ENCODE results near the gene SH2D1A.

Gene SH2D1A

GRCh38 chrX:124362761-124363160, 16.4 kb downstream of the SH2D1A start:
- no peak for TF ChIP-seq CSDC2 (CRISPR knock-in tag; IDR thresholded peaks at IDR 0.05)
- no peak for TF ChIP-seq TCF4 (CRISPR knock-in tag; IDR thresholded peaks at IDR 0.05; ENCODE audit: borderline replicate concordance)
- TF ChIP-seq, protein P1, sequence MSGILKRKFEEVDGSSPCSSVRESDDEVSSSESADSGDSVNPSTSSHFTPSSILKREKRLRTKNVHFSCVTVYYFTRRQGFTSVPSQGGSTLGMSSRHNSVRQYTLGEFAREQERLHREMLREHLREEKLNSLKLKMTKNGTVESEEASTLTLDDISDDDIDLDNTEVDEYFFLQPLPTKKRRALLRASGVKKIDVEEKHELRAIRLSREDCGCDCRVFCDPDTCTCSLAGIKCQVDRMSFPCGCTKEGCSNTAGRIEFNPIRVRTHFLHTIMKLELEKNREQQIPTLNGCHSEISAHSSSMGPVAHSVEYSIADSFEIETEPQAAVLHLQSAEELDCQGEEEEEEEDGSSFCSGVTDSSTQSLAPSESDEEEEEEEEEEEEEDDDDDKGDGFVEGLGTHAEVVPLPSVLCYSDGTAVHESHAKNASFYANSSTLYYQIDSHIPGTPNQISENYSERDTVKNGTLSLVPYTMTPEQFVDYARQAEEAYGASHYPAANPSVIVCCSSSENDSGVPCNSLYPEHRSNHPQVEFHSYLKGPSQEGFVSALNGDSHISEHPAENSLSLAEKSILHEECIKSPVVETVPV (CRISPR knock-in tag; IDR thresholded peaks at IDR 0.05) = no peak
- no peak for TF ChIP-seq ZC3H10 (CRISPR knock-in tag; IDR thresholded peaks at IDR 0.05)
- no peak for TF ChIP-seq ARNTL (CRISPR knock-in tag; IDR thresholded peaks at IDR 0.05; ENCODE audit: borderline replicate concordance, low read depth)
- TF ChIP-seq SNAI2 (CRISPR knock-in tag; IDR thresholded peaks at IDR 0.05) = no peak
- no peak for TF ChIP-seq GLIS3 (CRISPR knock-in tag; IDR thresholded peaks at IDR 0.05)
- TF ChIP-seq OSR1 (CRISPR knock-in tag; IDR thresholded peaks at IDR 0.05) = no peak
- TF ChIP-seq ZNF8 (CRISPR knock-in tag; IDR thresholded peaks at IDR 0.05) = no peak
- TF ChIP-seq, protein P2, sequence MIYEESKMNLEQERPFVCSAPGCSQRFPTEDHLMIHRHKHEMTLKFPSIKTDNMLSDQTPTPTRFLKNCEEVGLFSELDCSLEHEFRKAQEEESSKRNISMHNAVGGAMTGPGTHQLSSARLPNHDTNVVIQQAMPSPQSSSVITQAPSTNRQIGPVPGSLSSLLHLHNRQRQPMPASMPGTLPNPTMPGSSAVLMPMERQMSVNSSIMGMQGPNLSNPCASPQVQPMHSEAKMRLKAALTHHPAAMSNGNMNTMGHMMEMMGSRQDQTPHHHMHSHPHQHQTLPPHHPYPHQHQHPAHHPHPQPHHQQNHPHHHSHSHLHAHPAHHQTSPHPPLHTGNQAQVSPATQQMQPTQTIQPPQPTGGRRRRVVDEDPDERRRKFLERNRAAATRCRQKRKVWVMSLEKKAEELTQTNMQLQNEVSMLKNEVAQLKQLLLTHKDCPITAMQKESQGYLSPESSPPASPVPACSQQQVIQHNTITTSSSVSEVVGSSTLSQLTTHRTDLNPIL (CRISPR knock-in tag; IDR thresholded peaks at IDR 0.05; ENCODE audit: low read depth) = no peak
- TF ChIP-seq ISL1 (CRISPR knock-in tag; IDR thresholded peaks at IDR 0.05) = no peak
- TF ChIP-seq BACH2 (CRISPR knock-in tag; IDR thresholded peaks at IDR 0.05; ENCODE audit: borderline replicate concordance) = no peak
- TF ChIP-seq, protein P3, sequence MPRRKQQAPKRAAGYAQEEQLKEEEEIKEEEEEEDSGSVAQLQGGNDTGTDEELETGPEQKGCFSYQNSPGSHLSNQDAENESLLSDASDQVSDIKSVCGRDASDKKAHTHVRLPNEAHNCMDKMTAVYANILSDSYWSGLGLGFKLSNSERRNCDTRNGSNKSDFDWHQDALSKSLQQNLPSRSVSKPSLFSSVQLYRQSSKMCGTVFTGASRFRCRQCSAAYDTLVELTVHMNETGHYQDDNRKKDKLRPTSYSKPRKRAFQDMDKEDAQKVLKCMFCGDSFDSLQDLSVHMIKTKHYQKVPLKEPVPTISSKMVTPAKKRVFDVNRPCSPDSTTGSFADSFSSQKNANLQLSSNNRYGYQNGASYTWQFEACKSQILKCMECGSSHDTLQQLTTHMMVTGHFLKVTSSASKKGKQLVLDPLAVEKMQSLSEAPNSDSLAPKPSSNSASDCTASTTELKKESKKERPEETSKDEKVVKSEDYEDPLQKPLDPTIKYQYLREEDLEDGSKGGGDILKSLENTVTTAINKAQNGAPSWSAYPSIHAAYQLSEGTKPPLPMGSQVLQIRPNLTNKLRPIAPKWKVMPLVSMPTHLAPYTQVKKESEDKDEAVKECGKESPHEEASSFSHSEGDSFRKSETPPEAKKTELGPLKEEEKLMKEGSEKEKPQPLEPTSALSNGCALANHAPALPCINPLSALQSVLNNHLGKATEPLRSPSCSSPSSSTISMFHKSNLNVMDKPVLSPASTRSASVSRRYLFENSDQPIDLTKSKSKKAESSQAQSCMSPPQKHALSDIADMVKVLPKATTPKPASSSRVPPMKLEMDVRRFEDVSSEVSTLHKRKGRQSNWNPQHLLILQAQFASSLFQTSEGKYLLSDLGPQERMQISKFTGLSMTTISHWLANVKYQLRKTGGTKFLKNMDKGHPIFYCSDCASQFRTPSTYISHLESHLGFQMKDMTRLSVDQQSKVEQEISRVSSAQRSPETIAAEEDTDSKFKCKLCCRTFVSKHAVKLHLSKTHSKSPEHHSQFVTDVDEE (CRISPR knock-in tag; IDR thresholded peaks at IDR 0.05) = no peak
- no peak for TF ChIP-seq RARB (CRISPR knock-in tag; IDR thresholded peaks at IDR 0.05)
- no peak for TF ChIP-seq TOX (CRISPR knock-in tag; IDR thresholded peaks at IDR 0.05; ENCODE audit: borderline replicate concordance)
- no peak for TF ChIP-seq ZFP3 (CRISPR knock-in tag; IDR thresholded peaks at IDR 0.05)
- no peak for ATAC-seq

- no peak for TF ChIP-seq ARNTL (CRISPR knock-in tag; IDR thresholded peaks at IDR 0.05; ENCODE audit: borderline replicate concordance, low read depth)
- TF ChIP-seq ISL1 (CRISPR knock-in tag; IDR thresholded peaks at IDR 0.05) = no peak
- ATAC-seq = no peak
These were observed 23.4 kb downstream of the SH2D1A start for GRCh38 chrX:124369722-124370121.

- TF ChIP-seq ZC3H10 (CRISPR knock-in tag; IDR thresholded peaks at IDR 0.05) (no peak), ARNTL (CRISPR knock-in tag; IDR thresholded peaks at IDR 0.05; ENCODE audit: borderline replicate concordance, low read depth) (no peak), PPARA (CRISPR knock-in tag; IDR thresholded peaks at IDR 0.05; ENCODE audit: borderline replicate concordance) (no peak), TOX (CRISPR knock-in tag; IDR thresholded peaks at IDR 0.05; ENCODE audit: borderline replicate concordance) (no peak), ESRRG (CRISPR knock-in tag; IDR thresholded peaks at IDR 0.05) (no peak)
- no peak for ATAC-seq
These were observed 27.0 kb downstream of the SH2D1A start for GRCh38 chrX:124373348-124373747.

DNA sequence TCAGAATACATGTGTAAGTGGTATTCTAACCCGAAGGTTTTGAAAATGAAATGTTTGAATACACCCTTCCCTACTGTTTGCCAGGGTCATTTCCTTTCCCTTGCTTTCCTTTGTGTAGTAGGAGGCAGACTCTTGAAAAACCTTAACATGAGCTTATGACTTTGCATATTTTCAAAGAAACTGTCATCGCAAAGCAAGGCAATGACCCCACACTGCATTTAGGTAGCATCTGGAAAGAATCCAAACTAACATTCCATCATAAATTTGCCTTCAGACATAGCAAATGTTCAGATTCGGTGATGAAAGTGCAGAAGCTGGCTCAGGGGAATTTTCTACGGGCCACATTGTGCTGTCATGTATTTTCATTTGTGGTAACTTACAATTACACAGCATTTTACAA, 32.3 kb downstream of the SH2D1A start:
- no peak for ATAC-seq
- TF ChIP-seq, protein P4, sequence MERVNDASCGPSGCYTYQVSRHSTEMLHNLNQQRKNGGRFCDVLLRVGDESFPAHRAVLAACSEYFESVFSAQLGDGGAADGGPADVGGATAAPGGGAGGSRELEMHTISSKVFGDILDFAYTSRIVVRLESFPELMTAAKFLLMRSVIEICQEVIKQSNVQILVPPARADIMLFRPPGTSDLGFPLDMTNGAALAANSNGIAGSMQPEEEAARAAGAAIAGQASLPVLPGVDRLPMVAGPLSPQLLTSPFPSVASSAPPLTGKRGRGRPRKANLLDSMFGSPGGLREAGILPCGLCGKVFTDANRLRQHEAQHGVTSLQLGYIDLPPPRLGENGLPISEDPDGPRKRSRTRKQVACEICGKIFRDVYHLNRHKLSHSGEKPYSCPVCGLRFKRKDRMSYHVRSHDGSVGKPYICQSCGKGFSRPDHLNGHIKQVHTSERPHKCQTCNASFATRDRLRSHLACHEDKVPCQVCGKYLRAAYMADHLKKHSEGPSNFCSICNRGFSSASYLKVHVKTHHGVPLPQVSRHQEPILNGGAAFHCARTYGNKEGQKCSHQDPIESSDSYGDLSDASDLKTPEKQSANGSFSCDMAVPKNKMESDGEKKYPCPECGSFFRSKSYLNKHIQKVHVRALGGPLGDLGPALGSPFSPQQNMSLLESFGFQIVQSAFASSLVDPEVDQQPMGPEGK (CRISPR knock-in tag; IDR thresholded peaks at IDR 0.05; ENCODE audit: borderline replicate concordance) = no peak
- TF ChIP-seq GLIS3 (CRISPR knock-in tag; IDR thresholded peaks at IDR 0.05) = no peak
- TF ChIP-seq ZFP30 (CRISPR knock-in tag; IDR thresholded peaks at IDR 0.05) = no peak
- TF ChIP-seq, protein P1 (CRISPR knock-in tag; IDR thresholded peaks at IDR 0.05) = no peak
- TF ChIP-seq ARNTL (CRISPR knock-in tag; IDR thresholded peaks at IDR 0.05; ENCODE audit: borderline replicate concordance, low read depth) = no peak
- TF ChIP-seq, protein P3 (CRISPR knock-in tag; IDR thresholded peaks at IDR 0.05) = no peak
- no peak for TF ChIP-seq ISL1 (CRISPR knock-in tag; IDR thresholded peaks at IDR 0.05)
- no peak for TF ChIP-seq ZFP3 (CRISPR knock-in tag; IDR thresholded peaks at IDR 0.05)
- no peak for TF ChIP-seq ZNF8 (CRISPR knock-in tag; IDR thresholded peaks at IDR 0.05)
- TF ChIP-seq, protein P5, sequence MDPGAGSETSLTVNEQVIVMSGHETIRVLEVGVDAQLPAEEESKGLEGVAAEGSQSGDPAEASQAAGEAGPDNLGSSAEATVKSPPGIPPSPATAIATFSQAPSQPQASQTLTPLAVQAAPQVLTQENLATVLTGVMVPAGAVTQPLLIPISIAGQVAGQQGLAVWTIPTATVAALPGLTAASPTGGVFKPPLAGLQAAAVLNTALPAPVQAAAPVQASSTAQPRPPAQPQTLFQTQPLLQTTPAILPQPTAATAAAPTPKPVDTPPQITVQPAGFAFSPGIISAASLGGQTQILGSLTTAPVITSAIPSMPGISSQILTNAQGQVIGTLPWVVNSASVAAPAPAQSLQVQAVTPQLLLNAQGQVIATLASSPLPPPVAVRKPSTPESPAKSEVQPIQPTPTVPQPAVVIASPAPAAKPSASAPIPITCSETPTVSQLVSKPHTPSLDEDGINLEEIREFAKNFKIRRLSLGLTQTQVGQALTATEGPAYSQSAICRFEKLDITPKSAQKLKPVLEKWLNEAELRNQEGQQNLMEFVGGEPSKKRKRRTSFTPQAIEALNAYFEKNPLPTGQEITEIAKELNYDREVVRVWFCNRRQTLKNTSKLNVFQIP (CRISPR knock-in tag; IDR thresholded peaks at IDR 0.05; ENCODE audit: borderline replicate concordance, low read depth) = no peak
